ENCODE measurements around the gene RNASEH2A. TPM values are rescaled to one million over a fixed set of nuclear protein-coding genes. Genes with fewer than 3 reads are reported as not detected.
A peak's percentile ranks its signal among the peaks of the same experiment; 100 is the strongest.

Gene RNASEH2A
- total RNA-seq, 1 experiment from 2014 or later: 79.5 TPM

GRCh38 chr19:12800466-12800770 is 6.0 kb upstream of the RNASEH2A start:
- Histone ChIP-seq H4K20me1 (ENCODE audit: control insufficient read depth, insufficient read depth, insufficient read length) (no peaks in the 10 kb centered on the region), H3K4me2 (ENCODE audit: insufficient read depth, insufficient read length, low read length) (peak overlapping the region; percentile 84), H4K5ac (ENCODE audit: insufficient read length, low read depth, low read length) (no peak overlapping the region), H2AFZ (ENCODE audit: low read length) (no peak overlapping the region), H2BK12ac (ENCODE audit: insufficient read length, low read depth, low read length) (no peak overlapping the region), H3K4ac (ENCODE audit: low read depth, low read length) (no peak overlapping the region), H3K79me2 (ENCODE audit: insufficient read depth, low read length) (no peaks in the 10 kb centered on the region), H2BK120ac (ENCODE audit: low read depth, low read length, poor library complexity, severe bottlenecking) (no peak overlapping the region), H3K9me3 (ENCODE audit: control insufficient read depth, low read depth, low read length) (no peaks in the 10 kb centered on the region), H4K91ac (ENCODE audit: insufficient read length, low read depth, low read length) (no peak overlapping the region), H3K23ac (ENCODE audit: insufficient read length, low read depth, low read length) (no peak overlapping the region), H3K9ac (ENCODE audit: extremely low read depth, insufficient read length, low read length) (no peak overlapping the region), H3K27ac (ENCODE audit: insufficient read length, low read depth, low read length) (no peak overlapping the region), H3T11ph (ENCODE audit: low read length) (no peak overlapping the region), H3K56ac (ENCODE audit: insufficient read length, low read depth, low read length) (no peak overlapping the region), H3K27me3 (ENCODE audit: insufficient read depth, low read length) (no peaks in the 10 kb centered on the region), H2BK20ac (ENCODE audit: low read depth, low read length, poor library complexity, severe bottlenecking) (no peak overlapping the region), H4K8ac (replicated peaks; ENCODE audit: insufficient read length, low read depth, low read length) (no peak overlapping the region), H2AK5ac (ENCODE audit: insufficient read length, low read length) (no peak overlapping the region), H3K79me1 (ENCODE audit: insufficient read depth, low read depth, low read length, poor library complexity, severe bottlenecking) (peaks cover 4% of the 10 kb centered on the region), H2BK15ac (ENCODE audit: low read depth, low read length) (no peak overlapping the region), H3K23me2 (ENCODE audit: insufficient read length, low read depth, low read length, poor library complexity, severe bottlenecking) (peaks cover 17% of the 10 kb centered on the region), H3K4me1 (ENCODE audit: insufficient read depth, low read length) (no peaks in the 10 kb centered on the region; the same call in 1 of the 2 replicates), H3K18ac (ENCODE audit: insufficient read length, low read depth, low read length) (no peak overlapping the region), H2BK5ac (ENCODE audit: insufficient read length, low read length) (no peak overlapping the region), H3K14ac (ENCODE audit: insufficient read depth, low read length) (no peak overlapping the region)
- no peak for TF ChIP-seq CTCF (conservative IDR thresholded peaks at IDR 0.05)
- H3K27ac Mint-ChIP-seq: no peak overlapping the region
- WGBS (ENCODE audit: extremely low coverage, insufficient read length, low lambda C conversion rate): no CpG with 5 or more reads among the region's 1 CpG
- peaks cover 11 to 44% (median 35%) of the 10 kb centered on the region in 3 experiments; a peak in 6 of 7 replicates for H3K36me3 Mint-ChIP-seq (ENCODE audit: insufficient read depth in 1 of 3, low read depth in 3 of 3)
- H3K9me3 Mint-ChIP-seq: no peaks in the 10 kb centered on the region; a peak in 1 of 5 replicates
- H3K4me3 Mint-ChIP-seq: peak overlapping the region; percentile 91 to 94
- no peak for DNase-seq
- H3K27me3 Mint-ChIP-seq (ENCODE audit: low read depth): peaks cover 6% of the 10 kb centered on the region
- H3K4me1 Mint-ChIP-seq: peaks cover 20 to 22% of the 10 kb centered on the region in 2 experiments
